Erythroblast (primary cell): ENCODE measurements around the gene SLC24A3.

Source experiments
- GATA1 ChIP-seq: IDR thresholded peaks from 2 replicates; pipeline ENCODE4 v1.6.1; 2011; ENCODE audit warnings: low read depth, mild to moderate bottlenecking, control low read depth, low read length, moderate library complexity
- POLR2A ChIP-seq: IDR thresholded peaks from 2 replicates; pipeline ENCODE4 v1.6.1; 2011; ENCODE audit warnings: mild to moderate bottlenecking, low read length

- TF ChIP-seq POLR2A (no peak), GATA1 (no peak)
Observed at GRCh38 chr20:19478320-19478895, 266.0 kb downstream of the SLC24A3 start.
